ENCODE measurements around the gene ELL3. TPM values are rescaled to one million over a fixed set of nuclear protein-coding genes. Genes with fewer than 3 reads are reported as not detected.
"Not testable (repeated sequence)": the region's sequence is repeated elsewhere in the genome, so short reads cannot be mapped to it uniquely, and the experiment has no call there.

The ELL3 gene, protein sequence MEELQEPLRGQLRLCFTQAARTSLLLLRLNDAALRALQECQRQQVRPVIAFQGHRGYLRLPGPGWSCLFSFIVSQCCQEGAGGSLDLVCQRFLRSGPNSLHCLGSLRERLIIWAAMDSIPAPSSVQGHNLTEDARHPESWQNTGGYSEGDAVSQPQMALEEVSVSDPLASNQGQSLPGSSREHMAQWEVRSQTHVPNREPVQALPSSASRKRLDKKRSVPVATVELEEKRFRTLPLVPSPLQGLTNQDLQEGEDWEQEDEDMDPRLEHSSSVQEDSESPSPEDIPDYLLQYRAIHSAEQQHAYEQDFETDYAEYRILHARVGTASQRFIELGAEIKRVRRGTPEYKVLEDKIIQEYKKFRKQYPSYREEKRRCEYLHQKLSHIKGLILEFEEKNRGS
- 2.1 and 4.9 TPM in 2 replicates for total RNA-seq (ENCODE audit: low replicate concordance)

DNA sequence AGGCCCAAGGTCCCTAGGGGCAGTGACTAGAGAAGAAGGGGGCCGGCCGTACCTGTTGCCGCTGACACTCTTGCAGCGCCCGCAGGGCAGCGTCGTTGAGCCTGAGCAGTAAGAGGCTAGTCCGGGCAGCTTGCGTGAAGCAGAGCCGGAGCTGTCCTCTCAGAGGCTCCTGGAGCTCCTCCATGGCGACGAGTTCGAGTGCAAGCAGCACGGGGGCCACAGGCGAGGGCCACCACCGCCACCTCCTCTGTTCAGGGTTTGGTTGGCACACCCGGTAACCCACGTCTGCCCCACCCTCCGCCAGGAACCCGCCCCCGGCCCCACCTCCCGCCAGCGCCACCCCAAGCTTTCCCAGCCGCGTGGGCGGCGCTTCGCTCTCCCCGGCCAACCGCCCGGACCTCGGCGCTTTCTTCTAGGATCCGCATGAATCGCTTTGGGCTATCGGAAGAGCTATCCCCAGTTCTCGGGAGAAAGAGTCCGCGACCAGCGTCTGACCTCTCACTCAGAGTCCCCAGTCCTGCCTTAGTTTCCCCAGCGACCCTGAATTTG, at the start of gene ELL3:
Gene ELL3 (minus strand): TSS at position 249 of the 549 bp plus-strand sequence. CDS start 65 bp downstream, at position 184.
- peak; percentile 35 for DNase-seq (ENCODE audit: low read depth)
- peak within 1 kb of the TSS; percentile 80 for H3K4me3 ChIP-seq (ENCODE audit: low read depth, low read length)
- TF ChIP-seq, protein P1, sequence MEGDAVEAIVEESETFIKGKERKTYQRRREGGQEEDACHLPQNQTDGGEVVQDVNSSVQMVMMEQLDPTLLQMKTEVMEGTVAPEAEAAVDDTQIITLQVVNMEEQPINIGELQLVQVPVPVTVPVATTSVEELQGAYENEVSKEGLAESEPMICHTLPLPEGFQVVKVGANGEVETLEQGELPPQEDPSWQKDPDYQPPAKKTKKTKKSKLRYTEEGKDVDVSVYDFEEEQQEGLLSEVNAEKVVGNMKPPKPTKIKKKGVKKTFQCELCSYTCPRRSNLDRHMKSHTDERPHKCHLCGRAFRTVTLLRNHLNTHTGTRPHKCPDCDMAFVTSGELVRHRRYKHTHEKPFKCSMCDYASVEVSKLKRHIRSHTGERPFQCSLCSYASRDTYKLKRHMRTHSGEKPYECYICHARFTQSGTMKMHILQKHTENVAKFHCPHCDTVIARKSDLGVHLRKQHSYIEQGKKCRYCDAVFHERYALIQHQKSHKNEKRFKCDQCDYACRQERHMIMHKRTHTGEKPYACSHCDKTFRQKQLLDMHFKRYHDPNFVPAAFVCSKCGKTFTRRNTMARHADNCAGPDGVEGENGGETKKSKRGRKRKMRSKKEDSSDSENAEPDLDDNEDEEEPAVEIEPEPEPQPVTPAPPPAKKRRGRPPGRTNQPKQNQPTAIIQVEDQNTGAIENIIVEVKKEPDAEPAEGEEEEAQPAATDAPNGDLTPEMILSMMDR (IDR thresholded peaks at IDR 0.05; ENCODE audit: insufficient read depth, low read length), result no peak

DNA sequence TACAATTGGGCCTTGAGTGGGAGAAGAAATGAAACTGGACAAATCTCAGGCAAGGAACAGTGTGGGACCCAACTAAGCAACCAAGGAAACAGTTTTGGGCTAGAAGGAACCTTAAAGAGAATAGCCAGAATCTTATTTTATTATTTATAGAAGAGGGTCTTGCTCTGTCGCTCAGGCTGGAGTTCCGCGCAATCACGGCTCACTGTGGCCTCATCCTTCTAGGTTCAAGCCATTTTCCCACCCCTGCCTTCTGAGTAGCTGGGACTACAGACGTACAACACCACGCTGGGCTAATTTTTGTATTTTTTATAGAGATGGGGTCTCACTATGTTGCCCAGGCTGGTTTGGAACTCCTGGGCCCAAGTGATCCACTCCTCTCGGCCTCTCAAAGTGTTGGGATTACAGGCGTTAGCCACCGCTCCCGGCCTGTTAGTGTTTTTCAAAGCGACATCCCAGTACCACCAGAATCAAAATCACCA, 49.3 kb upstream of the ELL3 start:
- no peak for DNase-seq (ENCODE audit: low read depth)
- H3K4me3 ChIP-seq (ENCODE audit: low read depth, low read length), result peak overlapping the region; percentile 76
- TF ChIP-seq, protein P1 (IDR thresholded peaks at IDR 0.05; ENCODE audit: insufficient read depth, low read length), result no peak

DNA sequence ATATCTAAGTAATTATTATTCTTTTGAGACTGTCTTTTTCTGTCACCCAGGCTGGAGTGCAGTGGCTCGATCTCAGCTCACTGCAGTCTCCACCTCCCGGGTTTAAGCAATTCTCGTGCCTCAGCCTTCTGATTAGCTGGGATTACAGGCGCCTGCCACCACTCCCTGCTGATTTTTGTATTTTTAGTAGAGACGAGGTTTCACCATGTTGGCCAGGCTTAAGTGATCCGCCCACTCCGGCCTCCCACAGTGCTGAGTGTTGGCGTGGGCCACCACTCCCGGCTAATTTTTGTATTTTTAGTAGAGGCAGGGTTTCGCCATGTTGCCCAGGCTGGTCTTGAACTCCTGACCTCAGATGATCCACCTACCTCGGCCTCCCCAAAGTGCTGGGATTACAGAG, 48.5 kb upstream of the ELL3 start:
- DNase-seq (ENCODE audit: low read depth); H3K4me3 ChIP-seq (ENCODE audit: low read depth, low read length): not testable (repeated sequence)

DNA sequence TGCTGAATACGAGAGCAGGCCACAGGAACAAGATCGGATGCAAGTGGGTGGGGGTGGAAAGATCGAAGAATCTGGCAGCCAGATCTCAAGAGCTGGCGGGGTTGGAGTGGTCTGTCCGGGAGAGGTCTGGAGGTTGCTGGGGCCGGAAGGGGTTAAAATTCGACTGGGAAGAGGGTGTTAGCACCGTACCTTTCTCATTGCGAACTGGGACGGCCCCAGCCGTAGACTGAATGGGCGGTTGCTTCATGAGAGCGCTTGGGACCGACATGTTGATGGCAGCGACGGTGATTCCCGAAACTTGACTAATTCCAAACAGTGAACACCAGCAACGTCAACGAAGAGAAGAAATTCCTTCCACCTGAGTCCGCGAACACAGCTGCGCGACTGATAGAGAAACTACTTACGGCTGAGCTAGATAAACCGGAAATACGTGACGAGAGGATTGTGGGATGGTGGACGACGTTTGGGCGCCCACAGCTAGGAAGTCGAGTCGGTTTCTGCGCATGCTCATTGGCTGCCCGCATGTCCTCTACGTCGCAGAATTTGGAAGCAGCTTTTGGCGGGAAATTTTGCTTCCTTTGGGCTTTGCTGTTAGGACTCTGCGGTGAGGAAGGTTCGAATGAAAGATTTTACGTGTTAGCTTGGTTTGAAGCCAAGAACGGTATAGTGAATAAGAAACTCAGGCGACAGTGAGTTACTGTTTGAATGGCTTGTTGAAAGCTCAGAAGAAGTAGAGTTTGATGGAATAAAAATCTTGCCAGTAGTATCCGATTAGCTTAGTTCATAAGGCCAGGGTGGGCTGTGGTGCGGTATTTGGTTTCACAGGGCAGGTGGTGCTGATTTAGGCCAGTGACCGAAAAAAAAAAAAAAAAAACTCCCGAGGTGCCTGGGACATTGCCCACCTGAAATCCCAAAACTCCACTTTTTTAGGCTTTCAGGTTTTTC, 47.8 kb upstream of the ELL3 start, which contains the start of gene MFAP1:
Gene MFAP1 (minus strand): TSS at position 389 of the 945 bp plus-strand sequence. CDS start 121 bp downstream, at position 268.
- DNase-seq (ENCODE audit: low read depth), result peak; percentile 98
- TF ChIP-seq, protein P1 (IDR thresholded peaks at IDR 0.05; ENCODE audit: insufficient read depth, low read length), result no peak
- H3K4me3 ChIP-seq (ENCODE audit: low read depth, low read length), result peak within 1 kb of the TSS; percentile 95

DNA sequence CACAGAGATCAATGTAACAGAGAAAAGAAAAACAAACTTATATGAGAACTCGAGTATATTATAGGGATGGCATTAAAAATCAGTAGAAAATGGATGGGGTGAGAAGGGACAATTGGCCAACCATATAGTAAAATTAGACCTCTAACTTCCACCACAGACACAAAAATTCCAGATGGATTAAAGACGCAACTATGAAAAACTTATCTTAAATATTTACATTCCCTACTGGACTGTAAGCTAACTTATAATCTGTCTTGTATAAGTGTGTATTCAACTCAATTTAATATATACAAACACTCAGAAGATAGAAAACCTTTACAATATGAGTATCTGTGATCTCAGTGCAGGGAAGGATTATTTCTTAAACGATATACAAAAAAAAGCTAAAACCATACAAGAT, 44.7 kb upstream of the ELL3 start:
- no peak for DNase-seq (ENCODE audit: low read depth)
- TF ChIP-seq, protein P1 (IDR thresholded peaks at IDR 0.05; ENCODE audit: insufficient read depth, low read length), result no peak
- H3K4me3 ChIP-seq (ENCODE audit: low read depth, low read length), result no peak overlapping the region

DNA sequence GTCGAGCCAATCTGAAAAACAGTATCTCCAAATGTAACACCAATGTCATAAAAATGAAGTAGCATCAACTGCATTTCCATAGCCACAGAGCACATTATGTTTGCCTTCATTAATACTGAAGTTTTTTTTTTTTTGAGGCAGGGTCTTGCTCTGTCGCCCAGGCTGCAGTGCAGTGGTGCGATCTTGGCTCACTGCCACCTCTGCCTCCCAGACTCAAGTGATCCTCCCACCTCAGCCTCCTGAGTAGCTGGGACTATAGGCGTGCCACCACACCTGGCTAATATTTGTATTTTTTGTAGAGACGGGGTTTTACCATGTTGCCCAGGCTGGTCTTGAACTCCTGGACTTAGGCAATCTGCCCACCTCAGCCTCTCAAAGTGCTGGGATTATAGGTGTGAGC, 38.3 kb upstream of the ELL3 start:
- DNase-seq (ENCODE audit: low read depth), result not testable (repeated sequence)

DNA sequence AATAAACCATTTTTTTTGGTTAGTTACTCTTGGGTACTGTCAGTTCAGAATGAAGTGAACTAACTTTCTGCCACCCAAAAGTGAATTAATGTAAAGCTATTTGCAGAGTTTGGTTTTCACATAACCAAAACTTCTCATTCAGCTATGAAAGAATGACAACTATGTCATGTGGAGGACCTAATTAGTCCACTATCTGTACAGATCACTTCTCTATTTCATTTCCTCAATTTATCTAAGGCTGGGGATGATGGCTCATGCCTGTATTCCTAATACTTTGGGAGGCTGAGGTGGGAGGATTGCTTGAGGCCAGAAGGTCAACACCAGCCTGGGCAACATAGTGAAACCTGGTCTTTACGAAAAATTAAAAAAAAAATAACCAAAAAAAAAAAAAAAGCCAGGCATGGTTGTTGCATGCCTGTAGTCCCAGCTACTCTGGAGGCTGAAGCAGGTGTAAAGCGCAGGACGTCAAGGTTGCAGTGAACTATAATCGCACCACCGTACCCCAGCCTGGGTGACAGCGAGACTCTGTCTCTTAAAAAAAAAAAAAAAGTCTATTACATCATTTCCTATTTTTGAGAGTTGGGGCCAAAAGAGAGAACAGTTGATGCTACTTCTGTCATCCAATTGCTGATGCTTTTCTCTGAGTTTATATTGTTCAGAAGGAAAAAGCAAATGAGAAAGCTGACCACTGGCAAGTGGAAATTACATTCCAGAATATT, 32.4 kb upstream of the ELL3 start:
- TF ChIP-seq, protein P1 (IDR thresholded peaks at IDR 0.05; ENCODE audit: insufficient read depth, low read length), result no peak
- DNase-seq (ENCODE audit: low read depth), result no peak
- H3K4me3 ChIP-seq (ENCODE audit: low read depth, low read length), result no peak overlapping the region

More for the DNA sequence above, 38.3 kb upstream of the ELL3 start:
- not testable (repeated sequence) for H3K4me3 ChIP-seq (ENCODE audit: low read depth, low read length)

All from fibroblast of the aortic adventitia (primary cell).